ENCODE data around the gene NPAS3. TPM values are rescaled to one million over a fixed set of nuclear protein-coding genes. Genes with fewer than 3 reads are reported as not detected.

The NPAS3 gene
- total and polyA plus RNA-seq, 2 donors = 1.0 to 1.2 TPM

DNA sequence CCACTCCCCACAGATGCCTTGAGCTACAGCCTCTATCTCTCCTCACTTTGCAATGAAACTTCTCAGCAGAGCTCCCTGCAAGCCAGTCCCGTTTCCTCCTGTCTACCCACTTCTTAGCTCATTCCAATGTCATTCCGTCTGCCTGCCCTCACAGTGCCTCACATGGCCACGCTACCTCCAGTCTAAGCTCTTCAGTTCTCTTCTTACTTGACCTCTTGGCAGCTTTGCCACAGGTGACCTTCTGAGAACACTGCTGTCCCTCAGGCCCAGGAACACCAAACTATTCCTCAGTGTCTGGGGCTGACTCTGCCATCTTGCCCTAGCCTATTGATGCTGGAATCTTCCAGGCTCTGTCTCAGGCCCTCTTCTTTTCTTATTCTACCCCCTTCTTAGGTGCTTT lies 902.1 kb downstream of the NPAS3 start:
- WGBS = 81% methylated on average over 3 of the region's 3 CpGs
- DNase-seq (ENCODE audit: low read depth in 6 of 9, low spot score in 9 of 9) = no peak
- Histone ChIP-seq H3K36me3 (ENCODE audit: control insufficient read depth in 2 of 2, insufficient read depth in 2 of 2, low read length in 1 of 2) (no peaks in the 10 kb centered on the region), H3K4me3 (ENCODE audit: low read length in 2 of 2) (no peak overlapping the region), H3K27ac (ENCODE audit: low read depth in 1 of 2, low read length in 1 of 2) (no peak overlapping the region), H3K4me1 (ENCODE audit: control insufficient read depth in 2 of 2, insufficient read depth in 2 of 2, low read length in 2 of 2) (no peaks in the 10 kb centered on the region), H3K27me3 (ENCODE audit: control insufficient read depth in 2 of 2, insufficient read depth in 1 of 2, low read length in 1 of 2) (no peaks in the 10 kb centered on the region), H3K9me3 (ENCODE audit: control insufficient read depth in 2 of 2, insufficient read depth in 1 of 2, low read length in 1 of 2) (no peaks in the 10 kb centered on the region)

DNA sequence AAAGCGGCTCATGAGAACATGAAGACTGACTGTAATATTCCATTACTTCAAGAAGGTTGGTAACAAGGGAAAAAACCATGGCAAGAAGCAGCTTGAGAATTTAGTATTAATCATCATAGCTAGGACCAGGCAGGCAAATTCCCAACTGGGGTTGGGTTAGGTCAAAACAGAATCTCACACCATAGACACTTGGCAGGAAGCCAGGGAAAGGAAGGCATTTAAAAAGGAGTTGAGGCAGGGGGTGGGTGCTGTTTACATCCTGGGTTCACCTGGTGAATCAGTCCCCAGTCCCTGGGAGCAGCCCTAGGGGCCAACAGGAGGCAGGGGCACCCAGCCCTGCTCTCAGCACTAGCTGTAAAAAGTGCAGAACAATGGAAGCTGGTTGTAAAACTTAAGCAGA lies 903.6 kb downstream of the NPAS3 start:
- no peaks in the 10 kb centered on the region for H3K27me3 ChIP-seq (ENCODE audit: control insufficient read depth in 2 of 2, insufficient read depth in 1 of 2, low read length in 1 of 2)
- DNase-seq (ENCODE audit: low read depth in 6 of 9, low spot score in 9 of 9) = no peak
- 99% methylated on average over 1 of the region's 1 CpG for WGBS

GRCh38 chr14:33844118-33844517 lies 905.4 kb downstream of the NPAS3 start:
- Histone ChIP-seq H3K27me3 (ENCODE audit: control insufficient read depth in 2 of 2, insufficient read depth in 1 of 2, low read length in 1 of 2) (no peaks in the 10 kb centered on the region), H3K27ac (ENCODE audit: low read depth in 1 of 2, low read length in 1 of 2) (no peak overlapping the region), H3K36me3 (ENCODE audit: control insufficient read depth in 2 of 2, insufficient read depth in 2 of 2, low read length in 1 of 2) (no peaks in the 10 kb centered on the region), H3K4me1 (ENCODE audit: control insufficient read depth in 2 of 2, insufficient read depth in 2 of 2, low read length in 2 of 2) (no peaks in the 10 kb centered on the region), H3K9me3 (ENCODE audit: control insufficient read depth in 2 of 2, insufficient read depth in 1 of 2, low read length in 1 of 2) (no peaks in the 10 kb centered on the region), H3K4me3 (ENCODE audit: low read length in 2 of 2) (no peak overlapping the region)
- DNase-seq (ENCODE audit: low read depth in 6 of 9, low spot score in 9 of 9) = no peak
- WGBS = 93% methylated on average over 3 of the region's 3 CpGs

More for the DNA sequence above, 903.6 kb downstream of the NPAS3 start:
- no peaks in the 10 kb centered on the region for H3K9me3 ChIP-seq (ENCODE audit: control insufficient read depth in 2 of 2, insufficient read depth in 1 of 2, low read length in 1 of 2)
- H3K36me3 ChIP-seq (ENCODE audit: control insufficient read depth in 2 of 2, insufficient read depth in 2 of 2, low read length in 1 of 2) = no peaks in the 10 kb centered on the region
- H3K27ac ChIP-seq (ENCODE audit: low read depth in 1 of 2, low read length in 1 of 2) = no peak overlapping the region
- H3K4me3 ChIP-seq (ENCODE audit: low read length in 2 of 2) = no peak overlapping the region
- H3K4me1 ChIP-seq (ENCODE audit: control insufficient read depth in 2 of 2, insufficient read depth in 2 of 2, low read length in 2 of 2) = no peaks in the 10 kb centered on the region

GRCh38 chr14:33846100-33846824 lies 907.6 kb downstream of the NPAS3 start:
- Histone ChIP-seq H3K9me3 (ENCODE audit: control insufficient read depth in 2 of 2, insufficient read depth in 1 of 2, low read length in 1 of 2) (no peaks in the 10 kb centered on the region), H3K27ac (ENCODE audit: low read depth in 1 of 2, low read length in 1 of 2) (no peak overlapping the region), H3K4me3 (ENCODE audit: low read length in 2 of 2) (no peak overlapping the region), H3K27me3 (ENCODE audit: control insufficient read depth in 2 of 2, insufficient read depth in 1 of 2, low read length in 1 of 2) (no peaks in the 10 kb centered on the region), H3K4me1 (ENCODE audit: control insufficient read depth in 2 of 2, insufficient read depth in 2 of 2, low read length in 2 of 2) (no peaks in the 10 kb centered on the region), H3K36me3 (ENCODE audit: control insufficient read depth in 2 of 2, insufficient read depth in 2 of 2, low read length in 1 of 2) (no peaks in the 10 kb centered on the region)
- no peak for DNase-seq (ENCODE audit: low read depth in 6 of 9, low spot score in 9 of 9)
- WGBS = 96% methylated on average over 8 of the region's 8 CpGs

DNA sequence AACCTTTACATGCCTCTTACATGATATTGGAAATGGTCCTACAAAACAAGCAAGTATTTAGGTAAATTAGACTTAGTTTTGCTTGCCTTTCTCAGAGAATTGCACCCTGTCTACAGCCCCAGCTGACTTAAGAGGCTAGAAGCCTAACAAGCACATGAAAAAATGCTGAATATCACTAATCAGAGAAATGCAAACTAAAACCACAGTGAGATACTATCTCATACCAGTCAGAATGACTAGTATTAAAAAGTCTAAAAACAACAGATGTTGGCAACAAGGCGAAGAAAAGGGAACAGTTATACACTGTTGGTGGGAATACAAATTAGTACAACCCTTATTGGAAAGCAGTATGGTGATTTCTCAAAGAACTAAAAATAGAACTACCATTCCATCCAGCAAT lies 908.4 kb downstream of the NPAS3 start:
- DNase-seq (ENCODE audit: low read depth in 6 of 9, low spot score in 9 of 9) = no peak
- Histone ChIP-seq H3K4me1 (ENCODE audit: control insufficient read depth in 2 of 2, insufficient read depth in 2 of 2, low read length in 2 of 2) (no peaks in the 10 kb centered on the region), H3K36me3 (ENCODE audit: control insufficient read depth in 2 of 2, insufficient read depth in 2 of 2, low read length in 1 of 2) (no peaks in the 10 kb centered on the region), H3K27me3 (ENCODE audit: control insufficient read depth in 2 of 2, insufficient read depth in 1 of 2, low read length in 1 of 2) (no peaks in the 10 kb centered on the region), H3K9me3 (ENCODE audit: control insufficient read depth in 2 of 2, insufficient read depth in 1 of 2, low read length in 1 of 2) (no peaks in the 10 kb centered on the region), H3K4me3 (ENCODE audit: low read length in 2 of 2) (no peak overlapping the region), H3K27ac (ENCODE audit: low read depth in 1 of 2, low read length in 1 of 2) (no peak overlapping the region)
- WGBS = 68% methylated on average over 1 of the region's 1 CpG

DNA sequence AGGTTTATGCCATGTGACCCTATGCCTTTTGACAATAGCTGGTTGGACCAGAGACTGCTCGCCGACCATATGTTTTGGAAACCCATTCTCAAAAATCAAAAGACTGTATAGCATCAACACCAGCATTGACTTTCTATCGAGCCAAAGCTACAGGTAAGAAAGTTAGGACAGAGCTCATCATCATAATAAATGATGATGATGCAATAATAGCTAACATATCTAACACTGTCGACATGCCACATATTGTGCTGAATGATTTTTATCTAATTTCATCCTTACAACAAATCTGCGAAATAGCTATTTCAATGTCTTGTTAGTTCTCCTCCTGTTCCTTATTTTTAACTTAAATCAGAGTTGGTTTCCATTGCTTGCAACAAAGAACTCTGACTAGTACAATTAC lies 909.3 kb downstream of the NPAS3 start:
- no peaks in the 10 kb centered on the region for H3K27me3 ChIP-seq (ENCODE audit: control insufficient read depth in 2 of 2, insufficient read depth in 1 of 2, low read length in 1 of 2)
- no peaks in the 10 kb centered on the region for H3K9me3 ChIP-seq (ENCODE audit: control insufficient read depth in 2 of 2, insufficient read depth in 1 of 2, low read length in 1 of 2)
- no peak overlapping the region for H3K4me3 ChIP-seq (ENCODE audit: low read length in 2 of 2)
- no peaks in the 10 kb centered on the region for H3K4me1 ChIP-seq (ENCODE audit: control insufficient read depth in 2 of 2, insufficient read depth in 2 of 2, low read length in 2 of 2)
- DNase-seq (ENCODE audit: low read depth in 6 of 9, low spot score in 9 of 9) = no peak
- no peaks in the 10 kb centered on the region for H3K36me3 ChIP-seq (ENCODE audit: control insufficient read depth in 2 of 2, insufficient read depth in 2 of 2, low read length in 1 of 2)
- no peak overlapping the region for H3K27ac ChIP-seq (ENCODE audit: low read depth in 1 of 2, low read length in 1 of 2)
- 98% methylated on average over 5 of the region's 5 CpGs for WGBS

- Histone ChIP-seq H3K9me3 (ENCODE audit: control insufficient read depth in 2 of 2, insufficient read depth in 1 of 2, low read length in 1 of 2) (no peaks in the 10 kb centered on the region), H3K36me3 (ENCODE audit: control insufficient read depth in 2 of 2, insufficient read depth in 2 of 2, low read length in 1 of 2) (no peaks in the 10 kb centered on the region), H3K27me3 (ENCODE audit: control insufficient read depth in 2 of 2, insufficient read depth in 1 of 2, low read length in 1 of 2) (no peaks in the 10 kb centered on the region), H3K4me3 (ENCODE audit: low read length in 2 of 2) (no peak overlapping the region), H3K4me1 (ENCODE audit: control insufficient read depth in 2 of 2, insufficient read depth in 2 of 2, low read length in 2 of 2) (no peaks in the 10 kb centered on the region), H3K27ac (ENCODE audit: low read depth in 1 of 2, low read length in 1 of 2) (no peak overlapping the region)
- peak in 2 of 9 donors; percentile 27 to 33 for DNase-seq (ENCODE audit: low read depth in 6 of 9, low spot score in 9 of 9)
- 92% methylated on average over 8 of the region's 8 CpGs for WGBS
Observed at GRCh38 chr14:33848706-33849454, 910.2 kb downstream of the NPAS3 start.

DNA sequence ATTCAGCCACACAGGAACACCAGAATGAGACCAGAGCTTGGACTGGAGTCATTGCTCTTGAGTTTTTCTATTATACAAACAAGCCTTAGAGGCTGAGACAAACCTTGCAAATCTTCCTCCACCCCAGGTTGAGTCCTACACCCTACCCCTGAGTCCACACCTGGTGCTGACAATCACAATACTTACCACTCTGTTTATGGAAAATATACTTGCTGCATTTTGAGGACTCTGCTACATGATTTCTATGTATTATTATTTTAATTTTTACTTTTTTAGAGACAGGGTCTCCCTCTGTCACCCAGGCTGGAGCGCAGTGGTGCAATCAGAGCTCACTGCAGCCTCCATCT lies 910.7 kb downstream of the NPAS3 start:
- no peak for DNase-seq (ENCODE audit: low read depth in 6 of 9, low spot score in 9 of 9)
- H3K27me3 ChIP-seq (ENCODE audit: control insufficient read depth in 2 of 2, insufficient read depth in 1 of 2, low read length in 1 of 2) = no peaks in the 10 kb centered on the region
- H3K4me1 ChIP-seq (ENCODE audit: control insufficient read depth in 2 of 2, insufficient read depth in 2 of 2, low read length in 2 of 2) = no peaks in the 10 kb centered on the region
- no peaks in the 10 kb centered on the region for H3K36me3 ChIP-seq (ENCODE audit: control insufficient read depth in 2 of 2, insufficient read depth in 2 of 2, low read length in 1 of 2)
- H3K9me3 ChIP-seq (ENCODE audit: control insufficient read depth in 2 of 2, insufficient read depth in 1 of 2, low read length in 1 of 2) = no peaks in the 10 kb centered on the region
- H3K4me3 ChIP-seq (ENCODE audit: low read length in 2 of 2) = no peak overlapping the region
- 100% methylated on average over 1 of the region's 1 CpG for WGBS
- H3K27ac ChIP-seq (ENCODE audit: low read depth in 1 of 2, low read length in 1 of 2) = no peak overlapping the region

- DNase-seq (ENCODE audit: low read depth in 6 of 9, low spot score in 9 of 9) = no peak
- Histone ChIP-seq H3K4me1 (ENCODE audit: control insufficient read depth in 2 of 2, insufficient read depth in 2 of 2, low read length in 2 of 2) (no peaks in the 10 kb centered on the region), H3K27ac (ENCODE audit: low read depth in 1 of 2, low read length in 1 of 2) (no peak overlapping the region), H3K36me3 (ENCODE audit: control insufficient read depth in 2 of 2, insufficient read depth in 2 of 2, low read length in 1 of 2) (no peaks in the 10 kb centered on the region), H3K4me3 (ENCODE audit: low read length in 2 of 2) (no peak overlapping the region), H3K9me3 (ENCODE audit: control insufficient read depth in 2 of 2, insufficient read depth in 1 of 2, low read length in 1 of 2) (no peaks in the 10 kb centered on the region), H3K27me3 (ENCODE audit: control insufficient read depth in 2 of 2, insufficient read depth in 1 of 2, low read length in 1 of 2) (no peaks in the 10 kb centered on the region)
- 94% methylated on average over 7 of the region's 7 CpGs for whole genome bisulfite sequencing
Observed at GRCh38 chr14:33850826-33851225, 912.1 kb downstream of the NPAS3 start.

All from thymus (tissue), 11 donors.